DOHH2 (cell line): ENCODE measurements around the gene HAND2.

ENCODE experiments used
- EZH2phosphoT487 ChIP-seq: fragments of 200-600 bp; sonication (generic); IDR thresholded peaks from 2 replicates; pipeline ENCODE4 v1.6.1; 2017; ENCODE audit warnings: borderline replicate concordance, mild to moderate bottlenecking, antibody characterized with exemption, low read length, moderate library complexity, mixed read lengths
- TF ChIP-seq, protein P1 (sequence below): fragments of 200-600 bp; sonication (generic); IDR thresholded peaks from one replicate; pipeline ENCODE4 v1.5.1; 2014; ENCODE audit warnings: antibody characterized with exemption, mild to moderate bottlenecking, low read depth, low read length; ENCODE audit not compliant: poor library complexity, severe bottlenecking

DNA sequence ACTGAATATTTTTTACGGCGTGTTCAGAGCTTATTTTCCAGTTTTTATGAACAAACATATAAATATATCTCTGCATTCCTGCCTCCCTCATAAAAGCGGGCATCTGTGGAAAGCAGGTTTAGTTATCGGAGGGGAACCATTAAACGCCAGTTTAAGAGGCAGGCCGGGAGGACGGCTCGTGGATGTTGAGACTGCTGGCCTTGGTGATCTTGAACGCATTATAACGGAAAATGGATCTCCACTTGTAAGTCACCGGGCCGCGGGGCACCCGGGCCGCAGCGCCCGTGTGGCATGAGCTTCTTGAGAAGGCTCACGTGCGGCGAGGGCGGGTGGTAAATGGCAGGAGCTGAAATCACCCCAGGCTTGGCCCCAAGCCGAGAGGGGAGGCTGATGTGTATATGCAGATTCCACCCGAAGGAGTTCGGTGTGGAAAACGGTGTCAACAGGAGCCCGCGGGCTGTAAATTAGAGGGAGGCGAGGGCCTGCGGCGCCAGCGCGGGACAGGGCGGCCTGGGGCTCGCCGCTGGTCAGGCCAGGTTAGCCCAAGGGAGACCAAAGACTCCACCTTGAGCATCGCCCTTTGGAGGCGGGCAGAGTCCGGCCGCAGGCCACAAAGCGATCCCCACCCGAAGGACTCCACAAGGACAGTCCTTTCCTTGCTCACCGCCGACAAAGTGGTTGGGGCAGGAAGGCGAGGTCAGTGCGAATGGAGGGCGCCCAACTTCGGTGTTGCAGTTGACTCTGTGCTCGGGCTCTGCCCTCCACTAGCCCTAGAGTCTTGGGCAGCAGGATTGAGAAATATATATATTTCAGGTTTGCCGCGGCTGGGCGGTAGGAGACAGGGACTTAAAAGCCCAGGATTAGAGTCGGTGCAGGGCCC, 1.3 kb upstream of the HAND2 start:
- TF ChIP-seq EZH2phosphoT487 = no peak
- TF ChIP-seq, protein P1, sequence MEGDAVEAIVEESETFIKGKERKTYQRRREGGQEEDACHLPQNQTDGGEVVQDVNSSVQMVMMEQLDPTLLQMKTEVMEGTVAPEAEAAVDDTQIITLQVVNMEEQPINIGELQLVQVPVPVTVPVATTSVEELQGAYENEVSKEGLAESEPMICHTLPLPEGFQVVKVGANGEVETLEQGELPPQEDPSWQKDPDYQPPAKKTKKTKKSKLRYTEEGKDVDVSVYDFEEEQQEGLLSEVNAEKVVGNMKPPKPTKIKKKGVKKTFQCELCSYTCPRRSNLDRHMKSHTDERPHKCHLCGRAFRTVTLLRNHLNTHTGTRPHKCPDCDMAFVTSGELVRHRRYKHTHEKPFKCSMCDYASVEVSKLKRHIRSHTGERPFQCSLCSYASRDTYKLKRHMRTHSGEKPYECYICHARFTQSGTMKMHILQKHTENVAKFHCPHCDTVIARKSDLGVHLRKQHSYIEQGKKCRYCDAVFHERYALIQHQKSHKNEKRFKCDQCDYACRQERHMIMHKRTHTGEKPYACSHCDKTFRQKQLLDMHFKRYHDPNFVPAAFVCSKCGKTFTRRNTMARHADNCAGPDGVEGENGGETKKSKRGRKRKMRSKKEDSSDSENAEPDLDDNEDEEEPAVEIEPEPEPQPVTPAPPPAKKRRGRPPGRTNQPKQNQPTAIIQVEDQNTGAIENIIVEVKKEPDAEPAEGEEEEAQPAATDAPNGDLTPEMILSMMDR = no peak
